Renal cortex interstitium (tissue), 11 donors: Measurements from ENCODE around the gene PSMD9. TPM values are rescaled to one million over a fixed set of nuclear protein-coding genes. Genes with fewer than 3 reads are reported as not detected.
"Not testable (repeated sequence)": the region's sequence is repeated elsewhere in the genome, so short reads cannot be mapped to it uniquely, and the experiment has no call there.

Experiments used
- DNase-seq, 11 donors: peaks; one replicate each; pipeline ENCODE4 v3.0.0-alpha.2; 2013; ENCODE audit warnings: low read depth in 9 of 11, low spot score in 4 of 11; ENCODE audit errors: extremely low read depth in 1 of 11
- polyA plus RNA-seq, 3 donors: library from polyadenylated mRNA; unstranded; fragments of 120-200 nt; gene quantifications; one replicate each; pipeline ENCODE4 v1.2.1, GENCODE V29; 2013; ENCODE audit not compliant: insufficient read length in 3 of 3

The PSMD9 gene
- polyA plus RNA-seq, 3 donors, result 48.0 to 61.5 (median 54.7) TPM

GRCh38 chr12:121903202-121903601, 14.6 kb downstream of the PSMD9 start:
- no peak for DNase-seq

GRCh38 chr12:121905746-121906145, 17.2 kb downstream of the PSMD9 start:
- no peak for DNase-seq

GRCh38 chr12:121908702-121909101, 20.1 kb downstream of the PSMD9 start:
- no peak for DNase-seq

GRCh38 chr12:121911824-121912585, 23.4 kb downstream of the PSMD9 start:
- no peak for DNase-seq

- no peak for DNase-seq
These were observed 27.3 kb downstream of the PSMD9 start for GRCh38 chr12:121915841-121916321.

GRCh38 chr12:121916719-121917118, 28.1 kb downstream of the PSMD9 start:
- peak in 3 of 11 donors; percentile 22 to 63 (median 28) for DNase-seq

GRCh38 chr12:121917950-121918678, 29.5 kb downstream of the PSMD9 start, which contains the start of gene CFAP251:
TSS of gene CFAP251 (plus strand) at chr12:121918592. CDS start at chr12:121921306, 2,714 bp downstream.
- peak; percentile 76 to 94 (median 85) for DNase-seq

- DNase-seq, result no peak
These were observed 30.1 kb downstream of the PSMD9 start for GRCh38 chr12:121918679-121919038.

GRCh38 chr12:121921066-121921465, 32.5 kb downstream of the PSMD9 start:
- DNase-seq, result no peak

GRCh38 chr12:121925358-121925695, 36.7 kb downstream of the PSMD9 start:
- DNase-seq, result peak in 7 of 11 donors; percentile 18 to 38 (median 32)

- DNase-seq, result no peak
These were observed 38.5 kb downstream of the PSMD9 start for GRCh38 chr12:121926874-121927706.

- DNase-seq, result no peak
These were observed 39.2 kb downstream of the PSMD9 start for GRCh38 chr12:121927813-121928212.

GRCh38 chr12:121929545-121929944, 41.0 kb downstream of the PSMD9 start:
- DNase-seq, result not testable (repeated sequence)

GRCh38 chr12:121930862-121931261, 42.3 kb downstream of the PSMD9 start:
- no peak for DNase-seq

GRCh38 chr12:121932176-121932536, 43.6 kb downstream of the PSMD9 start:
- no peak for DNase-seq

- no peak for DNase-seq
These were observed 44.4 kb downstream of the PSMD9 start for GRCh38 chr12:121932914-121933521.

- no peak for DNase-seq
These were observed 45.1 kb downstream of the PSMD9 start for GRCh38 chr12:121933522-121934308.

- DNase-seq, result no peak
These were observed 45.7 kb downstream of the PSMD9 start for GRCh38 chr12:121934309-121934664.
